Hepatocyte (in vitro differentiated cells): ENCODE data around the gene RNF227. TPM values are rescaled to one million over a fixed set of nuclear protein-coding genes. Genes with fewer than 3 reads are reported as not detected.
A peak's percentile ranks its signal among the peaks of the same experiment; 100 is the strongest.

Experiments
- DNase-seq: peaks from one replicate; pipeline ENCODE4 v3.0.0-alpha.2; 2016; ENCODE audit warnings: low spot score
- H2AFZ ChIP-seq: fragments of 200-600 bp; sonication (generic); 2 replicates; pipeline ENCODE4 v1.6.0; 2016; ENCODE audit warnings: antibody characterized with exemption, mild to moderate bottlenecking
- H3K27ac ChIP-seq: fragments of 200-600 bp; sonication (generic); 2 replicates; pipeline ENCODE4 v1.5.1; 2016; ENCODE audit warnings: mild to moderate bottlenecking
- H3K27me3 ChIP-seq: fragments of 200-600 bp; sonication (generic); 2 replicates; pipeline ENCODE4 v1.6.1; 2016
- H3K36me3 ChIP-seq: fragments of 200-600 bp; sonication (generic); replicated peaks from 2 replicates; pipeline ENCODE4 v1.5.1; 2016; ENCODE audit warnings: low read depth; ENCODE audit not compliant: insufficient read depth
- H3K4me1 ChIP-seq: fragments of 200-600 bp; sonication (generic); 2 replicates; pipeline ENCODE4 v1.5.1; 2016; ENCODE audit warnings: mild to moderate bottlenecking, moderate library complexity; ENCODE audit not compliant: insufficient read depth
- H3K4me2 ChIP-seq: fragments of 200-600 bp; sonication (generic); 2 replicates; pipeline ENCODE4 v1.6.0; 2016
- H3K4me3 ChIP-seq: fragments of 200-600 bp; sonication (generic); 2 replicates; pipeline ENCODE4 v1.5.1; 2016; ENCODE audit warnings: mild to moderate bottlenecking
- H3K79me2 ChIP-seq: fragments of 200-600 bp; sonication (generic); 2 replicates; pipeline ENCODE4 v1.6.0; 2017; ENCODE audit warnings: mild to moderate bottlenecking
- H3K9me2 ChIP-seq: fragments of 200-600 bp; sonication (generic); replicated peaks from 2 replicates; pipeline ENCODE4 v1.6.0; 2017; ENCODE audit warnings: mild to moderate bottlenecking; ENCODE audit not compliant: insufficient read depth
- H3K9me3 ChIP-seq: fragments of 200-600 bp; sonication (generic); 2 replicates; pipeline ENCODE4 v1.5.1; 2016; ENCODE audit warnings: low read depth, mild to moderate bottlenecking
- H4K20me1 ChIP-seq: fragments of 200-600 bp; sonication (generic); 2 replicates; pipeline ENCODE4 v1.6.0; 2016; ENCODE audit warnings: mild to moderate bottlenecking; ENCODE audit not compliant: insufficient read depth, poor library complexity, severe bottlenecking
- EZH2 ChIP-seq: fragments of 200-600 bp; sonication (generic); IDR thresholded peaks from 2 replicates; pipeline ENCODE4 v1.6.1; 2016; ENCODE audit warnings: antibody characterized with exemption, mild to moderate bottlenecking, borderline replicate concordance
- EZH2phosphoT487 ChIP-seq: fragments of 200-600 bp; sonication (generic); IDR thresholded peaks from one replicate; pipeline ENCODE4 v1.6.1; 2018; ENCODE audit warnings: antibody characterized with exemption, mild to moderate bottlenecking, low read depth, moderate library complexity; ENCODE audit not compliant: unreplicated experiment, severe bottlenecking
- WGBS: methylation state at CpG from one replicate; pipeline ENCODE4 v1.1.6; 2016; ENCODE audit warnings: low lambda C conversion rate; ENCODE audit errors: missing lambda C conversion rate; 5-methylcytosine and 5-hydroxymethylcytosine counted together
- polyA plus RNA-seq: library from polyadenylated mRNA; unstranded; fragments of >200 nt; fragmentation: Nextera tagmentation; extraction: Ambion mirVana; gene quantifications from 2 replicates; pipeline ENCODE4 v1.2.1, GENCODE V29; 2016
- total RNA-seq: library from RNA; depleted of rRNA; stranded (reverse); fragments of >200 nt; gene quantifications from 2 replicates; pipeline ENCODE4 v1.2.3, GENCODE V29; 2014
- TF ChIP-seq, protein P1 (sequence below): fragments of 200-600 bp; sonication (generic); IDR thresholded peaks from 2 replicates; pipeline ENCODE4 v1.5.1; 2016; ENCODE audit warnings: antibody characterized with exemption, mild to moderate bottlenecking; ENCODE audit not compliant: poor library complexity

Gene RNF227
- total and polyA plus RNA-seq, 2 experiments from 2014 or later, result 2.5 to 3.5 TPM

DNA sequence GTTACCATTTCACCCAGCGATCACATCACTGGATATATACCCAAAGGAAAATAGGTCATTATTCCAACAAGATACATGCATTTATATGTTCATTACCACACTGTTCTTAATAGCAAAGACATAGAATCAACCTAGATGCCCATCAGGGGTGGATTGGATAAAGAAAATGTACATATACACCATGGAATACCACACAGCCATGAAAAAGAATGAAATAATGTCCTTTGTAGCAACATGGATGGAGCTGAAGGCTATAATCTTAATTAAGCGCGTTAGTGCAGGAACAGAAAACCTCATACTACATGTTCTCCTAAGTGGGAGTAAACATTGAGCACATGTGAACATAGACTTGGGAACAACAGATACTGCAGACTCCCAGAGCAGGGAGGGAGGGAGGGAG, 34.5 kb upstream of the RNF227 start:
- no peak for DNase-seq
- no peaks in the 10 kb centered on the region for H3K4me1 ChIP-seq
- peak overlapping the region; percentile 57 for H3K27ac ChIP-seq
- peaks cover 3% of the 10 kb centered on the region for H3K36me3 ChIP-seq
- no peak overlapping the region for H3K4me3 ChIP-seq
- no peaks in the 10 kb centered on the region for H3K9me3 ChIP-seq
- no peak overlapping the region for H3K4me2 ChIP-seq
- H3K27me3 ChIP-seq, result no peaks in the 10 kb centered on the region
- H2AFZ ChIP-seq, result no peak overlapping the region
- no peak for TF ChIP-seq EZH2phosphoT487
- no peak for TF ChIP-seq EZH2
- TF ChIP-seq, protein P1, sequence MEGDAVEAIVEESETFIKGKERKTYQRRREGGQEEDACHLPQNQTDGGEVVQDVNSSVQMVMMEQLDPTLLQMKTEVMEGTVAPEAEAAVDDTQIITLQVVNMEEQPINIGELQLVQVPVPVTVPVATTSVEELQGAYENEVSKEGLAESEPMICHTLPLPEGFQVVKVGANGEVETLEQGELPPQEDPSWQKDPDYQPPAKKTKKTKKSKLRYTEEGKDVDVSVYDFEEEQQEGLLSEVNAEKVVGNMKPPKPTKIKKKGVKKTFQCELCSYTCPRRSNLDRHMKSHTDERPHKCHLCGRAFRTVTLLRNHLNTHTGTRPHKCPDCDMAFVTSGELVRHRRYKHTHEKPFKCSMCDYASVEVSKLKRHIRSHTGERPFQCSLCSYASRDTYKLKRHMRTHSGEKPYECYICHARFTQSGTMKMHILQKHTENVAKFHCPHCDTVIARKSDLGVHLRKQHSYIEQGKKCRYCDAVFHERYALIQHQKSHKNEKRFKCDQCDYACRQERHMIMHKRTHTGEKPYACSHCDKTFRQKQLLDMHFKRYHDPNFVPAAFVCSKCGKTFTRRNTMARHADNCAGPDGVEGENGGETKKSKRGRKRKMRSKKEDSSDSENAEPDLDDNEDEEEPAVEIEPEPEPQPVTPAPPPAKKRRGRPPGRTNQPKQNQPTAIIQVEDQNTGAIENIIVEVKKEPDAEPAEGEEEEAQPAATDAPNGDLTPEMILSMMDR, result no peak
- no peaks in the 10 kb centered on the region for H3K79me2 ChIP-seq
- 86% methylated on average over 3 of the region's 3 CpGs for WGBS
- H4K20me1 ChIP-seq, result no peaks in the 10 kb centered on the region
- no peaks in the 10 kb centered on the region for H3K9me2 ChIP-seq

DNA sequence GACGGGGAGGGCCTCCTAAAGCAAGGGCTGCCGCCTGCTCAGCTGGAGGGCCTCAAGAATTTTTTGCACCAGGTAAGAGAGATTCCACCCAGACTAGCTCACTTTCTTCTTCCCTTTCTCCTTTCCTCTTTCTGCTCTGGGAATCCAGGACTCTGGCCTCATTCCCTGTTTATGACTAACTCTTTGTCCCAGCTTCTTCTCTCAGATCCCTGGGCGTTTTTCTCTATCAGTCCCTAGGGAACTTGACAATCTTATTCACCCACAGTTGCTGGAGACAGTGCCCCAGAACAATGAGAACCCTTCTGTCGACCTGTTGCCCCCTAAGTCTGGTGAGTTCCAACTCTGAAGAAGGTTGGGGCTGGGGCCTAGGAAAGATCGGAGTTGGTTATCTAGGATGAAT, 31.6 kb upstream of the RNF227 start:
- Histone ChIP-seq H4K20me1 (no peaks in the 10 kb centered on the region), H3K4me2 (no peak overlapping the region), H3K9me2 (no peaks in the 10 kb centered on the region), H3K9me3 (no peaks in the 10 kb centered on the region), H3K4me3 (no peak overlapping the region), H3K36me3 (peaks cover 3% of the 10 kb centered on the region), H3K27ac (no peak overlapping the region), H3K4me1 (no peaks in the 10 kb centered on the region), H3K27me3 (no peaks in the 10 kb centered on the region), H3K79me2 (no peaks in the 10 kb centered on the region), H2AFZ (no peak overlapping the region)
- TF ChIP-seq EZH2phosphoT487 (no peak), EZH2 (no peak)
- TF ChIP-seq, protein P1, result no peak
- DNase-seq, result no peak
- 93% methylated on average over 5 of the region's 5 CpGs for WGBS

DNA sequence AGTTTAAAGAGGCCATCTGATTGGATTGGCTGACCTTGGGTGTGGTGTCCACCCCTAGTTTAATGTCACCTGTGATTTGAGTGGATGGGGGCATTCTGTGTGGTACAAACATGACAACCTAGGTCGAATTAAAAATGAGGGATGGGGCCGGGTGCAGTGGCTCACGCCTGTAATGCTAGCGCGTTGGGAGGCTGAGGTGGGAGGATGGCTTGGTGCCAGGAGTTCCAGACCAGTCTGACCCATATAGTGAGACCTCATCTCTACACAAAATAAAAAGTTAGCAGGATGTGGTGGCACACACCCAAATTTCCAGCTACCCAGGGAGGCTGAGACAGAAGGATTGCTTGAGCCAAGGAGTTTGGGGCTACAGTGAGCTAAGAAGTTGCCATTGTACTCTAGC, 30.4 kb upstream of the RNF227 start:
- TF ChIP-seq EZH2 (no peak), EZH2phosphoT487 (no peak)
- TF ChIP-seq, protein P1, result no peak
- Histone ChIP-seq H3K36me3 (peaks cover 3% of the 10 kb centered on the region), H2AFZ (no peak overlapping the region), H3K4me1 (no peaks in the 10 kb centered on the region), H3K27me3 (no peaks in the 10 kb centered on the region), H3K9me3 (no peaks in the 10 kb centered on the region), H3K4me2 (no peak overlapping the region), H3K9me2 (no peaks in the 10 kb centered on the region), H3K4me3 (no peak overlapping the region), H3K27ac (no peak overlapping the region), H4K20me1 (no peaks in the 10 kb centered on the region), H3K79me2 (no peaks in the 10 kb centered on the region)
- DNase-seq, result no peak
- 88% methylated on average over 5 of the region's 5 CpGs for WGBS

DNA sequence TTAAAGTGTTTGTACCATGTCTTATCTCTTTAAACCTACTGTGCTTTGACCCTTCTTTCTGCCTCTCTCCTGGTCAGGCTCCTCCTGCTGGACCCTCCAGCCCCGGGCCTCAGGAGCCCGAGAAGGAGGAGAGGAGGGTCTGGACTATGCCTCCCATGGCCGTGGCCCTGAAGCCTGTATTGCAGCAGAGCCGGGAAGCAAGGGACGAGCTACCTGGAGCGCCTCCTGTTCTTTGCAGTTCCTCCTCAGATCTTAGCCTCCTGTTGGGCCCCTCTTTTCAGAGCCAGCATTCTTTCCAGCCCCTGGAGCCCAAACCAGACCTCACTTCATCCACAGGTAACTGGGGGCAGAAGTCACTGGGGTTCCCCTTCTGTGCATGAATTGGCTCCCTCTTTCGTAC, 29.6 kb upstream of the RNF227 start:
- Histone ChIP-seq H3K27ac (no peak overlapping the region), H4K20me1 (no peaks in the 10 kb centered on the region), H3K36me3 (peaks cover 3% of the 10 kb centered on the region), H3K9me2 (no peaks in the 10 kb centered on the region), H3K4me2 (no peak overlapping the region), H3K9me3 (no peaks in the 10 kb centered on the region), H3K27me3 (no peaks in the 10 kb centered on the region), H3K4me3 (no peak overlapping the region), H3K4me1 (no peaks in the 10 kb centered on the region), H3K79me2 (no peaks in the 10 kb centered on the region), H2AFZ (no peak overlapping the region)
- TF ChIP-seq EZH2phosphoT487 (no peak), EZH2 (no peak)
- TF ChIP-seq, protein P1, result no peak
- no peak for DNase-seq
- 95% methylated on average over 7 of the region's 7 CpGs for WGBS
